Caco-2 (cell line): Measurements from ENCODE around the gene SHLD2. TPM values are rescaled to one million over a fixed set of nuclear protein-coding genes. Genes with fewer than 3 reads are reported as not detected.
"Not testable (repeated sequence)": the region's sequence is repeated elsewhere in the genome, so short reads cannot be mapped to it uniquely, and the experiment has no call there.

Source experiments
- BruUV-seq: library from RNA; stranded (reverse); fragments of 400-500 nt; replicated peaks from 2 replicates; lab custom pipeline; 2021; lab: Mats Ljungman, UMichigan
- CTCF ChIA-PET: fragments of 300-600 bp; sonication (Branson Sonifier 250); formaldehyde crosslinking; loops from one replicate; lab custom pipeline; 2022; ENCODE audit warnings: antibody characterized with exemption; lab: Charles Lee
- POLR2A ChIA-PET: fragments of 300-600 bp; sonication (Branson Sonifier 250); formaldehyde crosslinking; loops from one replicate; lab custom pipeline; 2022; ENCODE audit warnings: antibody characterized with exemption; lab: Charles Lee
- DNase-seq, 2 experiments: peaks; one replicate each; pipeline versions ENCODE4 v3.0.0 to v3.0.0-alpha.2; 2020 to 2022
- H3K27me3 ChIP-seq: replicated peaks from 2 replicates; pipeline ENCODE4 v1.6.0; 2011; ENCODE audit warnings: low read length; ENCODE audit not compliant: control insufficient read depth, insufficient read depth
- H3K36me3 ChIP-seq: 2 replicates; pipeline ENCODE4 v1.5.1; 2011; ENCODE audit warnings: low read length; ENCODE audit not compliant: control insufficient read depth, insufficient read depth
- H3K4me1 ChIP-seq: fragments of 250-450 bp; sonication (Bioruptor Pico); 2 replicates; pipeline ENCODE4 v1.5.1; 2020; ENCODE audit warnings: mild to moderate bottlenecking
- H3K4me3 ChIP-seq: 2 replicates; pipeline ENCODE4 v1.5.1; 2011; ENCODE audit warnings: low read depth, mild to moderate bottlenecking, control low read depth, low read length
- H3K9me3 ChIP-seq: fragments of 250-450 bp; sonication (Bioruptor Pico); 2 replicates; pipeline ENCODE4 v1.5.1; 2020; ENCODE audit warnings: mild to moderate bottlenecking, moderate library complexity
- H3K27ac Mint-ChIP-seq: one replicate; pipeline ENCODE4 v1.8.0; 2022; ENCODE audit warnings: mixed read lengths; ENCODE audit not compliant: unreplicated experiment
- H3K27me3 Mint-ChIP-seq: one replicate; pipeline ENCODE4 v1.8.0; 2022; ENCODE audit warnings: mixed read lengths; ENCODE audit not compliant: insufficient read depth, unreplicated experiment
- H3K36me3 Mint-ChIP-seq: one replicate; pipeline ENCODE4 v1.8.0; 2022; ENCODE audit warnings: mild to moderate bottlenecking, mixed read lengths; ENCODE audit not compliant: insufficient read depth, unreplicated experiment
- H3K4me1 Mint-ChIP-seq: one replicate; pipeline ENCODE4 v1.8.0; 2022; ENCODE audit warnings: low read depth, mixed read lengths; ENCODE audit not compliant: unreplicated experiment
- H3K4me3 Mint-ChIP-seq: one replicate; pipeline ENCODE4 v1.8.0; 2022; ENCODE audit warnings: mild to moderate bottlenecking, moderate library complexity, mixed read lengths; ENCODE audit not compliant: unreplicated experiment
- H3K9me3 Mint-ChIP-seq: one replicate; pipeline ENCODE4 v1.8.0; 2022; ENCODE audit warnings: mixed read lengths; ENCODE audit not compliant: unreplicated experiment
- CTCF ChIP-seq, 2 experiments: fragments of 200-600 bp in 1 of 2; IDR thresholded peaks; 1 replicate in 1 of 2; 2 replicates in 1 of 2; pipeline versions ENCODE4 v1.5.1 to v1.8.0; 2011 to 2022; ENCODE audit warnings: antibody characterized with exemption in 1 of 2, control low read depth in 1 of 2, inconsistent platforms in 1 of 2, low read depth in 1 of 2, low read length in 1 of 2, mild to moderate bottlenecking in 1 of 2, moderate library complexity in 1 of 2; ENCODE audit not compliant: insufficient read depth in 1 of 2, severe bottlenecking in 1 of 2, unreplicated experiment in 1 of 2
- intact Hi-C: fragments of 100-400 bp; cut with micrococcal nuclease; formaldehyde crosslinking; loops from one replicate; pipeline ENCODE4 v1.10.0; 2022; ENCODE audit not compliant: unreplicated experiment
- total RNA-seq: library from RNA; stranded (reverse); gene quantifications from 2 replicates; pipeline ENCODE4 v1.2.3, GENCODE V29; 2022

The SHLD2 gene
- total RNA-seq, 1 experiment from 2014 or later: 51.0 TPM

GRCh38 chr10:87095236-87095945, 385 bp downstream of the SHLD2 start:
- Mint-ChIP-seq H3K4me1 (peaks cover 22% of the 10 kb centered on the region), H3K27ac (peak overlapping the region; percentile 76), H3K27me3 (no peaks in the 10 kb centered on the region), H3K4me3 (peak overlapping the region; percentile 88), H3K36me3 (peaks cover 73% of the 10 kb centered on the region), H3K9me3 (no peaks in the 10 kb centered on the region)
- Histone ChIP-seq H3K9me3 (no peaks in the 10 kb centered on the region), H3K27me3 (no peaks in the 10 kb centered on the region), H3K36me3 (no peaks in the 10 kb centered on the region; the same call in 1 of the 2 replicates), H3K4me1 (peaks cover 28% of the 10 kb centered on the region), H3K4me3 (peak overlapping the region; percentile 91)
- DNase-seq: peak; percentile 87 to 91
- POLR2A ChIA-PET: interaction anchor here (0.6 to 1.7 kb wide), 2 partner anchors 9 to 31 kb away, joined by 6 read pairs; no protein-coding TSS in a partner anchor
- intact Hi-C loops: loop anchor here (10.0 kb wide), 1 partner anchor 49 kb away; no protein-coding TSS in a partner anchor
- TSS peak; percentile 32 for BruUV-seq
- no peak for TF ChIP-seq CTCF (IDR thresholded peaks at IDR 0.05; ENCODE audit: insufficient read depth in 1 of 2, low read depth in 1 of 2, low read length in 1 of 2, severe bottlenecking in 1 of 2, unreplicated experiment in 1 of 2)
- CTCF ChIA-PET: interaction anchor here (0.7 kb wide), 1 partner anchor 10 kb away, joined by 4 read pairs; no protein-coding TSS in a partner anchor

GRCh38 chr10:87101996-87102395, 7.0 kb downstream of the SHLD2 start:
- Histone ChIP-seq H3K4me3 (no peak overlapping the region), H3K9me3 (no peaks in the 10 kb centered on the region), H3K36me3 (no peaks in the 10 kb centered on the region; the same call in 1 of the 2 replicates), H3K27me3 (no peaks in the 10 kb centered on the region), H3K4me1 (peaks cover 31% of the 10 kb centered on the region)
- Mint-ChIP-seq H3K4me1 (peaks cover 22% of the 10 kb centered on the region), H3K27ac (no peak overlapping the region), H3K4me3 (no peak overlapping the region), H3K27me3 (no peaks in the 10 kb centered on the region), H3K9me3 (no peaks in the 10 kb centered on the region), H3K36me3 (peaks cover 83% of the 10 kb centered on the region)
- POLR2A ChIA-PET: no interaction called here
- no peak for DNase-seq
- intact Hi-C loops: no loop called here
- no peak for TF ChIP-seq CTCF (IDR thresholded peaks at IDR 0.05; ENCODE audit: insufficient read depth in 1 of 2, low read depth in 1 of 2, low read length in 1 of 2, severe bottlenecking in 1 of 2, unreplicated experiment in 1 of 2)
- CTCF ChIA-PET: no interaction called here
- no TSS peak for BruUV-seq

GRCh38 chr10:87104727-87105126, 9.7 kb downstream of the SHLD2 start:
- peaks cover 22% of the 10 kb centered on the region for H3K4me1 Mint-ChIP-seq
- peak overlapping the region; percentile 75 for H3K27ac Mint-ChIP-seq
- H3K27me3 ChIP-seq, BruUV-seq, H3K4me3 ChIP-seq, DNase-seq, H3K9me3 ChIP-seq, H3K36me3 ChIP-seq, intact Hi-C loops, H3K9me3 Mint-ChIP-seq, H3K27me3 Mint-ChIP-seq: not testable (repeated sequence)
- CTCF ChIA-PET: interaction anchor here (1.4 kb wide), 1 partner anchor 9 kb away, joined by 4 read pairs; no protein-coding TSS in a partner anchor
- peaks cover 88% of the 10 kb centered on the region for H3K36me3 Mint-ChIP-seq
- POLR2A ChIA-PET: interaction anchor here (1.3 kb wide), 1 partner anchor 9 kb away, joined by 6 read pairs; the partner anchor contains the start of gene SHLD2
- H3K4me3 Mint-ChIP-seq: peak overlapping the region; percentile 39
- peaks cover 29% of the 10 kb centered on the region for H3K4me1 ChIP-seq
